ENCODE data around the gene FGD2. TPM values are rescaled to one million over a fixed set of nuclear protein-coding genes. Genes with fewer than 3 reads are reported as not detected.
"Not testable (repeated sequence)": the region's sequence is repeated elsewhere in the genome, so short reads cannot be mapped to it uniquely, and the experiment has no call there.

The FGD2 gene
- polyA plus RNA-seq, 1 experiment, result not detected

GRCh38 chr6:37038292-37039198 is 33.1 kb downstream of the FGD2 start:
- Histone ChIP-seq H3K9me3 (ENCODE audit: control insufficient read depth, insufficient read depth, low read length) (no peaks in the 10 kb centered on the region; the same call in 1 of the 2 replicates), H3K27ac (ENCODE audit: low read depth, low read length) (no peak overlapping the region), H3K27me3 (ENCODE audit: control insufficient read depth, insufficient read depth, low read length) (peaks cover 5% of the 10 kb centered on the region), H3K4me3 (ENCODE audit: low read depth, low read length) (no peak overlapping the region)
- no peak for TF ChIP-seq CTCF (IDR thresholded peaks at IDR 0.05; ENCODE audit: low read depth, low read length)
- ChIA-PET CTCF (interaction anchor here (0.6 to 1.4 kb wide), 5 partner anchors 10 to 223 kb away, joined by 3 to 10 read pairs (median 4); no protein-coding TSS in a partner anchor), POLR2A (no interaction called here)
- DNase-seq (ENCODE audit: low read depth, low spot score), result no peak

GRCh38 chr6:37039958-37040357 is 34.5 kb downstream of the FGD2 start:
- H3K9me3 ChIP-seq (ENCODE audit: control insufficient read depth, insufficient read depth, low read length), result no peaks in the 10 kb centered on the region; the same call in 1 of the 2 replicates
- H3K27me3 ChIP-seq (ENCODE audit: control insufficient read depth, insufficient read depth, low read length), result peaks cover 5% of the 10 kb centered on the region
- ChIA-PET POLR2A (no interaction called here), CTCF (interaction anchor here (0.7 to 1.0 kb wide), 2 partner anchors 169 to 187 kb away, joined by 3 read pairs; no protein-coding TSS in a partner anchor)
- TF ChIP-seq CTCF (IDR thresholded peaks at IDR 0.05; ENCODE audit: low read depth, low read length), result no peak
- no peak overlapping the region for H3K4me3 ChIP-seq (ENCODE audit: low read depth, low read length)
- no peak for DNase-seq (ENCODE audit: low read depth, low spot score)
- H3K27ac ChIP-seq (ENCODE audit: low read depth, low read length), result no peak overlapping the region

GRCh38 chr6:37041521-37041920 is 36.1 kb downstream of the FGD2 start:
- DNase-seq (ENCODE audit: low read depth, low spot score), result no peak
- no peak overlapping the region for H3K4me3 ChIP-seq (ENCODE audit: low read depth, low read length)
- TF ChIP-seq CTCF (IDR thresholded peaks at IDR 0.05; ENCODE audit: low read depth, low read length), result no peak
- H3K27me3 ChIP-seq (ENCODE audit: control insufficient read depth, insufficient read depth, low read length), result peaks cover 5% of the 10 kb centered on the region
- POLR2A ChIA-PET, result no interaction called here
- CTCF ChIA-PET, result no interaction called here
- no peak overlapping the region for H3K27ac ChIP-seq (ENCODE audit: low read depth, low read length)
- no peaks in the 10 kb centered on the region; the same call in 1 of the 2 replicates for H3K9me3 ChIP-seq (ENCODE audit: control insufficient read depth, insufficient read depth, low read length)

- no peak overlapping the region for H3K27ac ChIP-seq (ENCODE audit: low read depth, low read length)
- H3K9me3 ChIP-seq (ENCODE audit: control insufficient read depth, insufficient read depth, low read length), result no peaks in the 10 kb centered on the region; the same call in 1 of the 2 replicates
- CTCF ChIA-PET, result no interaction called here
- POLR2A ChIA-PET, result no interaction called here
- TF ChIP-seq CTCF (IDR thresholded peaks at IDR 0.05; ENCODE audit: low read depth, low read length), result no peak
- DNase-seq (ENCODE audit: low read depth, low spot score), result no peak
- H3K4me3 ChIP-seq (ENCODE audit: low read depth, low read length), result no peak overlapping the region
- peaks cover 5% of the 10 kb centered on the region for H3K27me3 ChIP-seq (ENCODE audit: control insufficient read depth, insufficient read depth, low read length)
These were observed 36.7 kb downstream of the FGD2 start for GRCh38 chr6:37042150-37042549.

- CTCF ChIA-PET; H3K9me3 ChIP-seq (ENCODE audit: control insufficient read depth, insufficient read depth, low read length); POLR2A ChIA-PET; H3K4me3 ChIP-seq (ENCODE audit: low read depth, low read length); H3K27ac ChIP-seq (ENCODE audit: low read depth, low read length); H3K27me3 ChIP-seq (ENCODE audit: control insufficient read depth, insufficient read depth, low read length); DNase-seq (ENCODE audit: low read depth, low spot score): not testable (repeated sequence)
These were observed 37.6 kb downstream of the FGD2 start for GRCh38 chr6:37043091-37043490.

All from AG04450 (cell line).